Uterus (tissue), 2 donors: ENCODE data around the gene KITLG.

ENCODE experiments used
- CTCF ChIP-seq, 4 experiments: fragments of 200-600 bp in 2 of 4; fragments of 450-650 bp in 2 of 4; sonication (generic) in 2 of 4; IDR thresholded peaks; one replicate each; pipeline ENCODE4 v1.5.1; 2016 to 2019; ENCODE audit warnings: antibody characterized with exemption in 4 of 4, mild to moderate bottlenecking in 2 of 4, moderate library complexity in 1 of 4
- POLR2A ChIP-seq, 2 donors: fragments of 450-650 bp; IDR thresholded peaks; one replicate each; pipeline ENCODE4 v1.6.1; 2016; ENCODE audit warnings: antibody characterized with exemption in 2 of 2, mild to moderate bottlenecking in 1 of 2, moderate library complexity in 1 of 2

DNA sequence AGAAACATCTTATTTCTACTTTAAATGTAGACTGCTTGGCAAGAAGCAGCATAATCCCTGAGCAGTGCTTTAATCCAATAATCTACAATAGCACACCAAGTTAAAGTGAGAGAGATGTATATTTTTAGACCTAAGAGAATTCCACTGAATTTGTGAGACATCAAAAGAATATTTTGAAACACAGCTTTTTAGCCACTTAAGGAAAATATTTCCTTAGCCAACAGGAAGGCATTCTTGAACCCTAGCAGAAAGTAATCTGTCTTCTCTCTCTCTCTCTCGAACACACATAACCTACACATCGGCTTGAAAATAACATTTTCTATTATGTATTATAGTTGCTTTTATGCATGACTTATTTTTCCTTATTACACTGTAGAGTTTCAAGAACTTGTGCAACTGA is 34.0 kb downstream of the KITLG start:
- no peak for TF ChIP-seq CTCF (IDR thresholded peaks at IDR 0.05)
- no peak for TF ChIP-seq POLR2A (IDR thresholded peaks at IDR 0.05)
